Endothelial cell of umbilical vein (primary cell): ENCODE results near the gene ETV6. TPM values are rescaled to one million over a fixed set of nuclear protein-coding genes. Genes with fewer than 3 reads are reported as not detected.

ENCODE experiments used
- BruUV-seq: library from RNA; stranded (reverse); fragments of 400-500 nt; replicated peaks from 2 replicates; lab custom pipeline; 2021; lab: Mats Ljungman, UMichigan
- CTCF ChIA-PET: fragments of 300-600, 350-600 bp; sonication (Branson Sonifier 250); formaldehyde crosslinking; loops from one replicate; lab custom pipeline; 2021; ENCODE audit warnings: antibody characterized with exemption, inconsistent platforms; lab: Charles Lee
- POLR2A ChIA-PET: fragments of 300-600, 350-600 bp; sonication (Branson Sonifier 250); formaldehyde crosslinking; loops from one replicate; lab custom pipeline; 2021; ENCODE audit warnings: antibody characterized with exemption, inconsistent platforms; lab: Charles Lee
- DNase-seq: peaks from one replicate; pipeline ENCODE4 v3.0.0-alpha.2; 2011; ENCODE audit warnings: low read depth, low spot score
- FAIRE-seq: peaks from 2 replicates; lab custom pipeline; 2011; peaks lifted over from hg19 to GRCh38; lab: Jason Lieb, UNC
- H2AFZ ChIP-seq: 2 replicates; pipeline ENCODE4 v1.6.0; 2012; ENCODE audit warnings: low read depth, low read length, control low read depth, inconsistent platforms
- H3K27ac ChIP-seq: 2 replicates; pipeline ENCODE4 v1.5.1; 2011; ENCODE audit warnings: low read depth, mild to moderate bottlenecking, control low read depth, low read length, moderate library complexity; ENCODE audit not compliant: insufficient read depth
- H3K27me3 ChIP-seq, 2 experiments: 2 replicates each; pipeline versions ENCODE4 v1.6.0 to v1.6.1; 2011; ENCODE audit warnings: low read length in 2 of 2, mixed read lengths in 1 of 2; ENCODE audit not compliant: control insufficient read depth in 2 of 2, insufficient read depth in 2 of 2
- H3K36me3 ChIP-seq, 2 experiments: 2 replicates in 1 of 2; 3 replicates in 1 of 2; pipeline ENCODE4 v1.5.1; 2011; ENCODE audit warnings: low read length in 2 of 2, mild to moderate bottlenecking in 1 of 2, moderate library complexity in 1 of 2; ENCODE audit not compliant: control insufficient read depth in 2 of 2, insufficient read depth in 2 of 2; ENCODE audit errors: extremely low read depth in 1 of 2
- H3K4me1 ChIP-seq: 3 replicates; pipeline ENCODE4 v1.5.1; 2011; ENCODE audit warnings: mild to moderate bottlenecking, low read length; ENCODE audit not compliant: control insufficient read depth, insufficient read depth; ENCODE audit errors: extremely low read depth
- H3K4me2 ChIP-seq: 2 replicates; pipeline ENCODE4 v1.6.1; 2011; ENCODE audit warnings: low read length, control low read depth, mixed read lengths; ENCODE audit not compliant: insufficient read depth
- H3K4me3 ChIP-seq, 3 experiments: fragments of 200-600 bp in 1 of 3; sonication (generic), shearing (Covaris generic) in 1 of 3; replicated peaks in 1 of 3; 2 replicates each; pipeline ENCODE4 v1.5.1; 2011 to 2016; ENCODE audit warnings: control low read depth in 3 of 3, low read length in 3 of 3, mild to moderate bottlenecking in 2 of 3, inconsistent platforms in 1 of 3, low read depth in 1 of 3, moderate library complexity in 1 of 3; ENCODE audit not compliant: insufficient read depth in 1 of 3
- H3K79me2 ChIP-seq: 2 replicates; pipeline ENCODE4 v1.6.0; 2012; ENCODE audit warnings: low read length, inconsistent platforms; ENCODE audit not compliant: control insufficient read depth, insufficient read depth
- H3K9ac ChIP-seq: replicated peaks from 2 replicates; pipeline ENCODE3; 2011; ENCODE audit warnings: low read length, control low read depth; ENCODE audit not compliant: insufficient read depth; ENCODE audit errors: extremely low read depth
- H3K9me1 ChIP-seq: replicated peaks from 3 replicates; pipeline ENCODE4 v1.6.0; 2011; ENCODE audit warnings: mild to moderate bottlenecking, low read length; ENCODE audit not compliant: control insufficient read depth, insufficient read depth; ENCODE audit errors: extremely low read depth
- H3K9me3 ChIP-seq: replicated peaks from 2 replicates; pipeline ENCODE4 v1.5.1; 2012; ENCODE audit warnings: low read length, inconsistent platforms; ENCODE audit not compliant: control insufficient read depth, insufficient read depth
- H4K20me1 ChIP-seq: replicated peaks from 2 replicates; pipeline ENCODE3; 2011; ENCODE audit warnings: mild to moderate bottlenecking, low read length; ENCODE audit not compliant: control insufficient read depth, insufficient read depth; ENCODE audit errors: extremely low read depth
- CTCF ChIP-seq, 2 donors: IDR thresholded peaks; 1 replicate in 1 of 2; 2 replicates in 1 of 2; pipeline ENCODE4 v1.5.1; 2011; ENCODE audit warnings: low read length in 2 of 2, mild to moderate bottlenecking in 2 of 2, moderate library complexity in 2 of 2, control low read depth in 1 of 2, inconsistent platforms in 1 of 2, low read depth in 1 of 2; ENCODE audit not compliant: insufficient read depth in 1 of 2; ENCODE audit errors: extremely low read depth in 1 of 2
- EZH2 ChIP-seq: IDR thresholded peaks from 2 replicates; pipeline ENCODE4 v1.6.1; 2012; ENCODE audit warnings: borderline replicate concordance, low read depth, mild to moderate bottlenecking, moderate library complexity, low read length, inconsistent platforms; ENCODE audit not compliant: severe bottlenecking
- FOS ChIP-seq: IDR thresholded peaks from 2 replicates; pipeline ENCODE4 v1.6.1; 2011; ENCODE audit warnings: mild to moderate bottlenecking, low read length, moderate library complexity, borderline replicate concordance; ENCODE audit not compliant: insufficient read depth
- GATA2 ChIP-seq: IDR thresholded peaks from 2 replicates; pipeline ENCODE4 v1.7.0; 2011; ENCODE audit warnings: low read depth, mild to moderate bottlenecking, moderate library complexity, mixed read lengths, low read length; ENCODE audit not compliant: insufficient read length, insufficient read depth
- JUN ChIP-seq: IDR thresholded peaks from 2 replicates; pipeline ENCODE4 v1.6.1; 2011; ENCODE audit warnings: borderline replicate concordance, low read depth; ENCODE audit not compliant: insufficient read length, insufficient read depth
- MAX ChIP-seq: IDR thresholded peaks from 2 replicates; pipeline ENCODE4 v1.6.1; 2011; ENCODE audit not compliant: insufficient read depth, insufficient read length
- MYC ChIP-seq: IDR thresholded peaks from one replicate; pipeline ENCODE4 v1.6.1; 2011; ENCODE audit warnings: mild to moderate bottlenecking, low read depth, low read length
- POLR2A ChIP-seq: IDR thresholded peaks from 2 replicates; pipeline ENCODE4 v1.6.1; 2012; ENCODE audit warnings: low read depth, mild to moderate bottlenecking, control low read depth, low read length
- POLR2AphosphoS5 ChIP-seq: IDR thresholded peaks from 2 replicates; pipeline ENCODE4 v1.6.1; 2012; ENCODE audit warnings: low read depth, mild to moderate bottlenecking, control low read depth, low read length, moderate library complexity; ENCODE audit not compliant: insufficient read depth
- dilution Hi-C: fragments of 300-500 bp; cut with MboI; formaldehyde crosslinking; loops from one replicate; pipeline ENCODE4 v1.15.0; 2019; ENCODE audit warnings: low sequenced_read_pairs; ENCODE audit not compliant: extremely low pct_ligation_motif_present
- intact Hi-C: fragments of 100-400 bp; cut with micrococcal nuclease; formaldehyde crosslinking; loops from one replicate; pipeline ENCODE4 v1.10.0; 2022
- polyA plus RNA-seq, 4 experiments: library from polyadenylated mRNA; depleted of rRNA in 3 of 4; stranded (reverse) in 3 of 4; unstranded in 1 of 4; fragments of >200 nt; gene quantifications; 2 replicates each; pipeline versions ENCODE4 v1.2.1 to v1.2.3, GENCODE V29; 2011 to 2012; ENCODE audit warnings: missing spikeins in 1 of 4
- total RNA-seq: library from RNA; stranded (reverse); gene quantifications from 2 replicates; pipeline ENCODE4 v1.2.3, GENCODE V29; 2021

Gene ETV6
- total and polyA plus RNA-seq, 2 donors (not counting 3 experiments of a cell fraction or from before 2014, with no cell fraction given), result 15.9 to 57.1 TPM

GRCh38 chr12:11712491-11712890 lies 63.0 kb downstream of the ETV6 start:
- Histone ChIP-seq H3K79me2 (peaks cover 71% of the 10 kb centered on the region), H3K4me1 (peaks cover 13% of the 10 kb centered on the region), H3K4me2 (no peak overlapping the region), H4K20me1 (no peaks in the 10 kb centered on the region), H3K27ac (no peak overlapping the region), H3K27me3 (no peaks in the 10 kb centered on the region), H3K9ac (no peak overlapping the region), H3K4me3 (no peak overlapping the region), H3K9me1 (no peaks in the 10 kb centered on the region), H2AFZ (no peak overlapping the region), H3K9me3 (no peaks in the 10 kb centered on the region), H3K36me3 (peaks cover 0 to 8% of the 10 kb centered on the region in 2 experiments)
- DNase-seq (no peak), FAIRE-seq (no peak)
- no TSS peak for BruUV-seq
- dilution Hi-C loops (no loop called here), intact Hi-C loops (no loop called here)
- TF ChIP-seq JUN, result no peak
- ChIA-PET CTCF (no interaction called here), POLR2A (no interaction called here)

- no peaks in the 10 kb centered on the region for H3K27me3 ChIP-seq
- no peaks in the 10 kb centered on the region for H3K9me3 ChIP-seq
- no peak overlapping the region for H3K4me2 ChIP-seq
- BruUV-seq, result no TSS peak
- H3K9me1 ChIP-seq, result no peaks in the 10 kb centered on the region
- dilution Hi-C loops (no loop called here), intact Hi-C loops (no loop called here)
- H3K79me2 ChIP-seq, result peaks cover 66% of the 10 kb centered on the region
- CTCF ChIA-PET, result no interaction called here
- H3K36me3 ChIP-seq, result peaks cover 0 to 8% of the 10 kb centered on the region in 2 experiments
- POLR2A ChIA-PET, result no interaction called here
- H3K4me3 ChIP-seq, result no peak overlapping the region
- H3K4me1 ChIP-seq, result peaks cover 20% of the 10 kb centered on the region
- no peak overlapping the region for H3K27ac ChIP-seq
- H4K20me1 ChIP-seq, result no peaks in the 10 kb centered on the region
- no peak for FAIRE-seq
- no peak for TF ChIP-seq JUN
- no peak for TF ChIP-seq GATA2
- no peak for TF ChIP-seq CTCF (IDR thresholded peaks at IDR 0.05; ENCODE audit: extremely low read depth in 1 of 2, insufficient read depth in 1 of 2, low read depth in 1 of 2, low read length in 2 of 2)
- TF ChIP-seq POLR2A, result no peak
- no peak for TF ChIP-seq EZH2
- TF ChIP-seq FOS, result no peak
- TF ChIP-seq MYC, result no peak
- no peak for TF ChIP-seq MAX
- TF ChIP-seq POLR2AphosphoS5, result no peak
- no peak overlapping the region for H2AFZ ChIP-seq
- H3K9ac ChIP-seq, result no peak overlapping the region
- no peak for DNase-seq
Measured at GRCh38 chr12:11713202-11713601, 63.7 kb downstream of the ETV6 start.
